OCI-LY7 (cell line): Measurements from ENCODE around the gene PGLYRP2.
"Not testable (repeated sequence)": the region's sequence is repeated elsewhere in the genome, so short reads cannot be mapped to it uniquely, and the experiment has no call there.

Experiments used
- CTCF ChIP-seq: fragments of 200-600 bp; sonication (generic); conservative IDR thresholded peaks from 2 replicates; pipeline ENCODE4 v1.5.1; 2014; ENCODE audit warnings: mild to moderate bottlenecking, antibody characterized with exemption, low read length, moderate library complexity, mixed read lengths
- EZH2phosphoT487 ChIP-seq: fragments of 200-600 bp; sonication (generic); IDR thresholded peaks from 2 replicates; pipeline ENCODE4 v1.6.1; 2018; ENCODE audit warnings: low read depth, borderline replicate concordance, mild to moderate bottlenecking, mixed run types, antibody characterized with exemption, low read length, moderate library complexity, mixed read lengths

- not testable (repeated sequence) for TF ChIP-seq CTCF, EZH2phosphoT487
These were observed 1.7 kb upstream of the PGLYRP2 start for GRCh38 chr19:15480996-15481395.
